Activated CD4-positive, CD25-positive, alpha-beta regulatory T cell treated with anti-CD3 and anti-CD28 coated beads, Interleukin-2, amount 50 U/mL, for 72 hours (primary cell): ENCODE results near the gene KHDC1L.
"Not testable (repeated sequence)": the region's sequence is repeated elsewhere in the genome, so short reads cannot be mapped to it uniquely, and the experiment has no call there.

Source experiments
- DNase-seq: peaks from one replicate; pipeline ENCODE4 v3.0.0; 2021

KHDC1L gene

DNA sequence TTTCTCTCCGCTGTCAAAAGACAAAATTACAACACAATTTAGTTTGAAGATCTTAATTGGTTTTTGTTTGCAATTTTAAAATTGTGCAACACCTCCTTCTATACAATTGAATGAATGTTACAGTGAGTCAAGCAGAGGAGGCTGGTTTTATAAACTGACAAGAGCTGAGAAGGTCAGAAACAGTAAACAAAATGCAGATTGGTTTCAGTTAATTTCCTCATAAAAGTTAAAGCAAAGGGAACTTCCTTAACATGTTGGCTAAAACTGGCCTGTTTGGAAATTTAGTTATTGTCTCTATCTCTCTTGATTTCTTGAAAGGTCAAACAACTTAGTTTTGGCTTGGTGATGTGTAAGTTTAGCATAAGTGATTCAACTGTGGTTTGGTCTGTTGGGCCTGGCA, 22.2 kb downstream of the KHDC1L start:
- no peak for DNase-seq

GRCh38 chr6:73200735-73201134, 24.6 kb downstream of the KHDC1L start:
- no peak for DNase-seq

DNA sequence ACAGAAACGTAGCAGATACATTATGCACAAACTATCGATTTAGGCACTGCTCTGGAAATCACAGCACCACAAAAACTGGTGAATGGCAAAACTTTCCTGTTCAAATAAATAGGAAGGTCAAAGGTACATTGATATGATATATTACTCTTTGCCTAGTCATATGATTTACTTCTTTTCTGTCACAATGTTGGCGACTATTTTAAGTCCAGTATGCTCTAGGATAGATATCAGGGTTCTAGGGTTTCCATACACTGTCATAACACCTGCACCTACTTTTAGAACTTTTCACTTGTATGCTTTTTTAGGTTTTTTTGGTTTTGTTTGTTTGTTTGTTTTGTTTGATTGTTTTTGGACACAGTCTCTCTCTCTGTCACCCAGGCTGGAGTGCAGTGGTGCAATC, 25.0 kb downstream of the KHDC1L start:
- no peak for DNase-seq

DNA sequence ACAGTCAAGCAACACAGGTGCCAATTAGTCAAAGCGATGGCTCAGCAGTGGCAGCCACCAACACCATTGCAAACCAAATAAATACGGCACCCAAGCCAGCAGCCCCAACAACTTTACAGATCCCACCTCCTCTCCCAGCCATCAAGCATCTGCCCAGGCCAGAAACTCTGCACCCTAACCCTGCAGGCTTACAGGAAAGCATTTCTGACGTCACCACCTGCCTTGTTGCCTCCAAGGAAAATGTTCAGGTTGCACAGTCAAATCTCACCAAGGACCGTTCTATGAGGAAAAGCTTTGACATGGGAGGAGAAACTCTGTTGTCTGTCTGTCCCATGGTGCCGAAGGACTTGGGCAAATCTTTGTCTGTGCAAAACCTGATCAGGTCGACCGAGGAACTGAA, 30.6 kb downstream of the KHDC1L start:
- no peak for DNase-seq

DNA sequence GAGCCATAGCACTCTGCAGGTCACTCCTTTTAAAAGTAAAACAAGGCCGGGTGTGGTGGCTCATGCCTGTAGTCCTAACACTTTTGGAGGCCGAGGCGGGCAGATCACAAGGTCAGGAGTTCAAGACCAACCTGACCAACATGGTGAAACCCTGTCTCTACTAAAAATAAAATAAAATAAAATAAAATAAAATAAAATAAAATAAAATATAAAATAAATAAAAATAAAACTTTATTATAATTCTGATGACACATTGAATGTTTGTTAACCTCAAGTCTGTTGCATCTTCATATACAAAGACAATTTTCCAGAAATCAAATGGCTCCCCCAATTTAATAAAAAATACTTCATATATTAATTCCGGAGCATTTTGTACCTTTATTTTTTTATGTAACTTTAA, 32.0 kb downstream of the KHDC1L start:
- DNase-seq = not testable (repeated sequence)

- DNase-seq = no peak
These were observed 43.2 kb downstream of the KHDC1L start for GRCh38 chr6:73182021-73182607.

GRCh38 chr6:73180763-73181619, 44.3 kb downstream of the KHDC1L start:
- DNase-seq = no peak

- DNase-seq = no peak
These were observed 45.1 kb downstream of the KHDC1L start for GRCh38 chr6:73180076-73180738.

DNA sequence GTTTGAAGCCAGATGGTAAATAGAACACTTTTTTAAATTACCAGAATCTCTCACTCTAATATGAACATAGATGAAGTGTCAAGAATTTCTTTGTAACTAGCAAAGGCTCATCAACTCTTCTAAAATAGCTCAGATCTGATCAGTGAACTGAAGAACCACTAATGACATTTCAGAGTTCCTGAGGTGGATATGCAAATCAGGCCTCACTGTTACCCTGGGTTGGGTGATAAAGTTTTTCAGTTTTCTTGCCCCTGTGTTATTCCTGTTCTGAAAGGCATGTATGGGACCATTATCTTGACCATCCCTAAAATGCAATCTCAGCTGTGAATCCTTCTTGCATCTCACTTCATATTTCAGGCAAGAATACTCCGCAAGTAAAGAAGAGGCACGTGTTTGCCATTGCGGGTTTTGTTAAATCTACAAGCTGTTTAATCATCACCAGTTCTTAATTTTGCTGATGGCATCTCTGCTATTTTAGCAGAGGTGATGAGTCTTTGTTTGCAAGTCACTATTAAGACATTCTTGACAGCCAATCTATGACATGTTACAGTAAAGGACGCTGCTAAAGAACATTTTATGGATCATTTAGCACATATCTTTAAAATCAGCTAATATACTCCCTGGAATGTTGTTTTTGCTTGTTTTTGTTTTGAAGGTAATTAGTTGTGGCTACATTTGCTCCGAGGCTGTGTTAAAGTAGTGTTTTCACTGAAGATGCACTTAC, 47.9 kb downstream of the KHDC1L start:
- DNase-seq = no peak

- DNase-seq = no peak
These were observed 49.2 kb downstream of the KHDC1L start for GRCh38 chr6:73176057-73176456.

DNA sequence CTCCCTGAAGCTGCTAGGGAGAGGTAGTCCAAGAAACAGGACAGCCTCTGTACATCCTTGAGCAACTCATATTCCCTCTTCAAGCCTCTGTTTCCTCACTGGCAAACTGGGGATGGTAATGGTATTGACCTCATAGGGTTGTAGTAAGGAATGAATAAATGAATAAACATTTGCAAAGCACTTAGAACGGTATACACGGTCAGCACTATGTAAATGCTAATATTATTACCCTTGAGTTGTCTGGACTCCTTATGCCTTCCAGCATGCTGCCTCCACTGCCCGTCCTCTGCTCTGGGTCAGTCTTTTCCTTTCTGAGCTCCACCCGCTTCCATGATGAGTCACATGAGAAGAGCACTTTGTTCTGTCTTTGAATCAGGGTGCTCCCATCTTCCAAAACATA, 50.6 kb downstream of the KHDC1L start:
- DNase-seq = no peak
